Stimulated activated CD8-positive, alpha-beta memory T cell treated with anti-CD3 and anti-CD28 coated beads, Interleukin-4, amount 100 ng/mL, for 24 hours (primary cell): ENCODE measurements around the gene LGALS8.

Source experiments
- DNase-seq: peaks from one replicate; pipeline ENCODE4 v3.0.0-alpha.2; 2020; ENCODE audit warnings: low read depth

LGALS8 gene

GRCh38 chr1:236590553-236591150, 66.9 kb downstream of the LGALS8 start:
- no peak for DNase-seq

- DNase-seq = no peak
These were observed 78.4 kb downstream of the LGALS8 start for GRCh38 chr1:236602171-236602570.
